GM12873 (cell line): ENCODE data around the gene AURKB.

Experiments used
- CTCF ChIP-seq: IDR thresholded peaks from 2 replicates; pipeline ENCODE4 v1.5.1; 2012; ENCODE audit warnings: low read depth, mild to moderate bottlenecking, moderate library complexity, low read length, control low read depth; ENCODE audit not compliant: insufficient read depth; ENCODE audit errors: missing control alignments

The AURKB gene

DNA sequence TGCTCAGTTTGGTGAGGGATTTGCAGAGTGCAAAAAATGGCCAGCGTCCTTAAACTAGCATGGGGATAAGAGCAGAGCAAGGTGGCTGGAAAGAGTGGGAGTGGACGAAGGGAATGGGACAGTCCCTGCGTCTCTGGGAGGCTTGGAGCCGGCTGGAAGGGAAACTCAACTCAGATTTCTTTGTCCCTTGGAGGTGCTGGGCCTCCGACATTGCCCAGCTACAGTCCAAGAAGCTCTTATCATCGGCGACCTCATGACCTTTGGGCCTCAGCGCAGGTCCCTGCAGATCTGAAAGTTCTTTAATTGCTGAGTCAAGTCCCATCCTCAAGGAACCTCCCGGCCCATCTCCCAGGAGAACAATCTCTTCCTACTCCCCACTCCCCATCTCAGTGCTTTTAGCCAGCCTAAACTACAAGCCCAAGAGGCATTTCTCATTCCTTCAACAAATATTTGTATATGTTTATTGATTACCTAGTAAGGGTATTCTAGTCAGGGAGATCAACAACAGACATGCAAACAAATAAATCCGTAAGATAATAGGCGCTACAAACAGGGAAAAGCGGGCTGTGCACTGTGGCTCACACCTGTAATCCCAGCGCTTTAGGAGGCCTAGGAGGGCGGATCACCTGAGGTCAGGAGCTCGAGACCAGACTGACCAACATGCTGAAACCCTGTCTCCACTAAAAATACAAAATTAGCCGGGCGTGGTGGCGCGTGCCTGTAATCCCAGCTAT, 33.2 kb downstream of the AURKB start:
- TF ChIP-seq CTCF = no peak

DNA sequence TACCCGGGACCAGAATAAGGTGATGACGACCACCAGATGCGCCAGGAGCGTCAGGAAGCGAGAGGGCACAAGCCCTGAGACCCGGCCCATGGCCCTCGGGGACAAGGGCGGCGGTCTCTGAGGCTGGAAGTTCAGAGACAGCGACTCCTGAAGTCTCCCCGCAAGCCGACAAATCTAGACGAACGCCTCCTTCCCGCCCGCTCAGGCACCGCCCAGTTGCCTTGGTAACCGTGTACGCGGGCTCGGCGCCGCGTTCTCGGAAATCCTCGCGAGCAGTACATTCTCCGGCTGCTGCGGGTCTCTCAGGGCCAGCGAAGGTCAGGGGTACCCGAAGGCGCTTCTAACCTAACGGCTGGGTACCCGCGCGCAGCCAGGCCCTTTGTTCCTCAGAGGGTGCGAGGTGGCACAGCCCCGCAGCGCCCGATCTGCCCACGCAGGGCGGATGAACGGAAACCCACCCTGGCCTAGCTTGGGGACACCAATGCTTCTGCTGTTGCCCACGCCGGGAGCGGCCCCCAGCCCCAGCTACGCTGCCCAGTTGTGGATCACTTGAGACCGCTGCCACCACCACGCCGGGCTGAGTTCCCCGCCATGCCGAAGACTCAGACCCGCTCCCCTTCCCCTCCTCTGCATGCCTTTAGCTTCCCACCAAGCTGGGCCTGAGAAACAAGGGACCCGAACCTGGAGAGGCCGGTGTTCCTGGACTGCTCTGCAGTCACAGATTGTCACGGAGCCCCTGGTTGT, 34.0 kb downstream of the AURKB start, which contains the start of gene TMEM107:
TMEM107 (minus strand) TSS at position 184 of the 744 bp plus-strand sequence; CDS start at position 90, 94 bp downstream.
- no peak for TF ChIP-seq CTCF

GRCh38 chr17:8175795-8176196, 34.6 kb downstream of the AURKB start:
- peak; percentile 7 for TF ChIP-seq CTCF

DNA sequence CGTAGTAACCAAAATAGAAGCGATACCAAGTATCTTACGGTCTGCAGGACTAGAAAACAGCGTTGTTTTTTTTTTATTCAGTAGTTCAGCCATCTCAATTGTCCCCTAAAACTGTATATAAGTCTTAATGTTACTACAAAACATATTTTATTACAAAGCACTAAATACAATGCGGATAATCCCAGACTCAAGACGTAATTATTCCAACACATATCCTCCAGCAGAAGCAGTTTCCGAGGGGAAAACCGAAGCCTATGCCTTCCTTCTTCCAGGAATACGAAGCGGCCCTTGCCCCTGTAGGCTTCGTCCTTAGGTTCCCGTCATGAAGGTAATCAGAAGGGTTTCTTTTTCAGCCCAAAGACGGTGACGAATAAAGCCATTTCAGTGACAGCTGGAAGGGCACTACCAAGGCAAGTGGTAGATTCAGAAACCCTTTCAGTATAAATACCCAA, 36.5 kb downstream of the AURKB start:
- no peak for TF ChIP-seq CTCF

- no peak for TF ChIP-seq CTCF
Observed at GRCh38 chr17:8173056-8173870, 37.1 kb downstream of the AURKB start.

GRCh38 chr17:8167526-8167925, 42.8 kb downstream of the AURKB start:
- TF ChIP-seq CTCF = no peak

GRCh38 chr17:8166731-8167130, 43.6 kb downstream of the AURKB start:
- TF ChIP-seq CTCF = no peak
